DOHH2 (cell line): ENCODE results near the gene INTS12.

Experiments used
- EZH2phosphoT487 ChIP-seq: fragments of 200-600 bp; sonication (generic); IDR thresholded peaks from 2 replicates; pipeline ENCODE4 v1.6.1; 2017; ENCODE audit warnings: borderline replicate concordance, mild to moderate bottlenecking, antibody characterized with exemption, low read length, moderate library complexity, mixed read lengths
- TF ChIP-seq, protein P1 (sequence below): fragments of 200-600 bp; sonication (generic); IDR thresholded peaks from one replicate; pipeline ENCODE4 v1.5.1; 2014; ENCODE audit warnings: antibody characterized with exemption, mild to moderate bottlenecking, low read depth, low read length; ENCODE audit not compliant: poor library complexity, severe bottlenecking

DNA sequence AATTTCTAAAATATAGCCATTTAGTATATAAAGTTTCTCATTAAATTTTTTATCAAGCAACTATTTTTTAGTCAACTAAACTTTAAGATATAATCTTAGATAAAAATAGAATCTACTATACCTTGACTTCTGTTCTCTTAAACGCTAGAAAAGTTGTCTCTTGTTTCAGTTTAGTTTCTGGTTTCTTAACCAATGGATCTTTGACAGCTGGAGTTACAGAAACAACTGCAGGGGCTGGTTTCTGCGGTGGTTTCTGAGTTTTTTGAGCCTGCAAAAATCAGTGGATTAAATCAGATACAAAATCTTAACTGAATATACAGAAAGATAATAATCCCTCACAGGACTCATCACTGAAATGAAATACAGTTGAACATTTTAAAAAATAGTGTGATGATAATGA is 21.9 kb downstream of the INTS12 start:
- TF ChIP-seq EZH2phosphoT487, result no peak
- TF ChIP-seq, protein P1, sequence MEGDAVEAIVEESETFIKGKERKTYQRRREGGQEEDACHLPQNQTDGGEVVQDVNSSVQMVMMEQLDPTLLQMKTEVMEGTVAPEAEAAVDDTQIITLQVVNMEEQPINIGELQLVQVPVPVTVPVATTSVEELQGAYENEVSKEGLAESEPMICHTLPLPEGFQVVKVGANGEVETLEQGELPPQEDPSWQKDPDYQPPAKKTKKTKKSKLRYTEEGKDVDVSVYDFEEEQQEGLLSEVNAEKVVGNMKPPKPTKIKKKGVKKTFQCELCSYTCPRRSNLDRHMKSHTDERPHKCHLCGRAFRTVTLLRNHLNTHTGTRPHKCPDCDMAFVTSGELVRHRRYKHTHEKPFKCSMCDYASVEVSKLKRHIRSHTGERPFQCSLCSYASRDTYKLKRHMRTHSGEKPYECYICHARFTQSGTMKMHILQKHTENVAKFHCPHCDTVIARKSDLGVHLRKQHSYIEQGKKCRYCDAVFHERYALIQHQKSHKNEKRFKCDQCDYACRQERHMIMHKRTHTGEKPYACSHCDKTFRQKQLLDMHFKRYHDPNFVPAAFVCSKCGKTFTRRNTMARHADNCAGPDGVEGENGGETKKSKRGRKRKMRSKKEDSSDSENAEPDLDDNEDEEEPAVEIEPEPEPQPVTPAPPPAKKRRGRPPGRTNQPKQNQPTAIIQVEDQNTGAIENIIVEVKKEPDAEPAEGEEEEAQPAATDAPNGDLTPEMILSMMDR, result no peak
